H54 (cell line): Measurements from ENCODE around the gene WSCD1.

Experiments used
- DNase-seq: peaks from one replicate; pipeline ENCODE4 v3.0.0; 2011; ENCODE audit warnings: low spot score, mixed read lengths; ENCODE audit not compliant: insufficient read length
- FAIRE-seq: peaks from 3 replicates; lab custom pipeline; 2011; peaks lifted over from hg19 to GRCh38; lab: Jason Lieb, UNC
- POLR2A ChIP-seq: IDR thresholded peaks from 2 replicates; pipeline ENCODE4 v1.6.1; 2011; ENCODE audit warnings: low read depth, mild to moderate bottlenecking, low read length

Gene WSCD1

GRCh38 chr17:6084311-6085161 lies 14.4 kb downstream of the WSCD1 start:
- FAIRE-seq: no peak
- TF ChIP-seq POLR2A: no peak
- DNase-seq: no peak

- TF ChIP-seq POLR2A: no peak
- FAIRE-seq (no peak), DNase-seq (no peak)
These were observed 15.6 kb downstream of the WSCD1 start for GRCh38 chr17:6085812-6086211.

- TF ChIP-seq POLR2A: no peak
- DNase-seq: no peak
- no peak for FAIRE-seq
These were observed 16.6 kb downstream of the WSCD1 start for GRCh38 chr17:6086603-6087400.

GRCh38 chr17:6088141-6088540 lies 18.0 kb downstream of the WSCD1 start:
- TF ChIP-seq POLR2A: no peak
- no peak for FAIRE-seq
- no peak for DNase-seq

GRCh38 chr17:6090253-6090652 lies 20.1 kb downstream of the WSCD1 start:
- DNase-seq: no peak
- FAIRE-seq: no peak
- TF ChIP-seq POLR2A: no peak

- DNase-seq (no peak), FAIRE-seq (no peak)
- TF ChIP-seq POLR2A: no peak
These were observed 22.2 kb downstream of the WSCD1 start for GRCh38 chr17:6092182-6092902.

- TF ChIP-seq POLR2A: no peak
- no peak for DNase-seq
- FAIRE-seq: no peak
These were observed 22.8 kb downstream of the WSCD1 start for GRCh38 chr17:6092903-6093468.

GRCh38 chr17:6094453-6094852 lies 24.3 kb downstream of the WSCD1 start:
- no peak for FAIRE-seq
- DNase-seq: no peak
- no peak for TF ChIP-seq POLR2A

GRCh38 chr17:6094926-6095325 lies 24.7 kb downstream of the WSCD1 start:
- no peak for TF ChIP-seq POLR2A
- FAIRE-seq (no peak), DNase-seq (no peak)

- no peak for FAIRE-seq
- TF ChIP-seq POLR2A: no peak
- no peak for DNase-seq
These were observed 25.3 kb downstream of the WSCD1 start for GRCh38 chr17:6095501-6095900.

GRCh38 chr17:6096201-6097004 lies 26.2 kb downstream of the WSCD1 start:
- FAIRE-seq (no peak), DNase-seq (no peak)
- TF ChIP-seq POLR2A: no peak

GRCh38 chr17:6097005-6097279 lies 26.8 kb downstream of the WSCD1 start:
- no peak for TF ChIP-seq POLR2A
- FAIRE-seq: no peak
- DNase-seq: no peak
